ENCODE measurements around the gene SF3B6.
"Not testable (repeated sequence)": the region's sequence is repeated elsewhere in the genome, so short reads cannot be mapped to it uniquely, and the experiment has no call there.

SF3B6 gene

DNA sequence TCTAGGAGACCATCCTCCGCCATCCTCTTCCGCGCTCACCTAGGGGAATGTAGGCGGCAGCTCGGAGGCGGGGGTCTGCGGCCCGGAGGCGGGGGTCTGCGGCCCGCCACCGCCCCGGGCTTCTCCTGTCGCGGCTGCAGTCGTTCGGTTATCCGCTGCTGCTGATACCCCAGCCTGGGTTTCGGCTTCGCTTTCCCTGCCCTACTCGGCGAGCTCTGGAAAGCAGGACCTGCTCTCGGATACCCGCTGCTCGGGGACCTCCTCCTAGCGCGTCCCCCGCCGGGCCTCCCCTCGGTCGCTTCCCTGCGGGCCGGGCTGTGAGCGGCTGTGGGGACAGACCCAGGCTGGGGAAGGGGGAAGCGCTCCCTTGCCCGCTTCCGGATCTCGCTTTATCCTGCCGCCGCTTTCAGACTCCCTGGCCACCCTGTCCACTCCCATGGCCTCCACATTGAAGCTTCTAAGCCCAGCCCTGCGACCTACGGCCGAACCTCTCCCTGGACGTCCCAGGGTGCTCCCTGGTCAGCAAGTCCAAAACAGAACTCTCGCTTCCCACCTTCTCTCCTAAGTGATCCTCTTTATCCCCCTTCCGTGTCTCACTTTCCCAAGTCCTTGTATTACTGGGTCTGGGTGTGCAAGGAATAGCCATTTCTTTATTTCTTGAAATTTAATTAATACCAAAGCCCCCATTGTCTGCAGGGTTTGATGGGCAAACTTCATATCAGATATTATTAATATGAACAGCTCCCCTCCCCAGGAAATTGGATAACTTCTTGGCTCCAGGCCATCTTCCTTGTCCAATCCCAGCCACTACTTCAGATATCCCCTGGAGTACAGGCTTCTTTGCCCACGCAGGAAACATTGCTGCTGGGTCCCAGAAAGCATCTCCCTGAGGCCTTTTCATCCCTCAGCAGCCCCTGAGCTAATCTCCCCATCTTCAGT, 25.8 kb downstream of the SF3B6 start:
- no peak for DNase-seq (ENCODE audit: low read depth)

DNA sequence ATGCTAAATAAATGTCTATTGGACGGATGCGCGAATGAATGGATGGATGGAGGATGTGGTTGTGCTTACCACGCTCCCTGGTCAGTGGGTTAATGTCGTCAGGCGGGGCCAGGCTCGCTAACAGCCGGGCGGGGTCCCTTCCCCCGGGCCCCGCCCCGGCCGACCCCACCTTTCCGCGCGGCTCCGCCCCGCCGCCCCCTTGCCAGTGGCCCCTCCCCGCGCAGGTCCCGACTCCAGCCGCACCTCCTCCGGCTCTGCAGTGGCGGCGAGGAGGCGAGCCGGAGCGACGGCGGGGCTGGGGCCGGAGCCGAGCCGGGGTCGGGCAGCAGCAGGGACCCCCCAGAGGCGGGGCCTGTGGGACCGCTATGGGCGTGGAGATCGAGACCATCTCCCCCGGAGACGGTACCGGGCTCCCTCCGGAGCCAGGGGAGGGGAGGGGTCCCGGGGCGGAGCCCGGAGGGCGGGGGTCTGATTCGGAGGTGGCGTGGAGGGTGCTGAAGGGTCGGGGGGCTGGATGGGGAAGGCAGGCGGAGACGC, 26.6 kb downstream of the SF3B6 start, which contains the start of gene FKBP1B:
Gene FKBP1B (plus strand): TSS at position 257 of the 537 bp plus-strand sequence. CDS start 109 bp downstream, at position 366.
- DNase-seq (ENCODE audit: low read depth) = peak; percentile 40

DNA sequence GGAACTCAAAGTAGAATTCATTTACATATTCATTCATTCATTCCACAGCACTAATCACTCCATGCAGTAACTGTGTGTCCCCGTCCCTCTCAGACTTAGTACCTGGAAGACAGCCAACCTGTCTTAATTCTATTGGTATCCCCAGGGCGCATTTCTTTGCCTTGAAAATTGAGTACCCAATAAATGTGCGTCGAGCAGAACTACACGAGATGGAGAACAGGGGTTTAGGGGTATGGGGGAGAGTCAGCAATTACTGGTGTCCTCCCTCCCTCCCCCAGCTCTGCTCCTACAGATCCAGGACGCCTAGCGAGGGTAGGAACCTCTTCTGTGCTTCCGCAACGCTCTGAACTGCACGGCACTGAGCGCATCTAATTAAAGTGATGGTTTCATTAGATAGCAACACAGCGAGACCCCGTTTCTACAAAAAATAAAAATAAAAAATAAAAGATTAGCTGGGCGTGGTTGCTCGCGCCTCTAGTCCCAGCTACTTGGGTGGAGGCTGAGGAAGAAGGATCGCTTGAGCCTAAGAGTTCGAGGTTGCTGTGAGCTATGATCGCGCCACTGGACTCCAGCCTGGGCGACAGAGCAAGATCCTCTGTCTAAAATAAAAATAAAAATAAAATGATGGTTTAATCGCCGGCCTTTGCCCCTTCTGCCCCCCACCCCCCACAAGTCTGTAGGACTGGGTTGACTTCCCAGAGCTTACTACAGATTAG, 27.2 kb downstream of the SF3B6 start:
- DNase-seq (ENCODE audit: low read depth) = no peak

DNA sequence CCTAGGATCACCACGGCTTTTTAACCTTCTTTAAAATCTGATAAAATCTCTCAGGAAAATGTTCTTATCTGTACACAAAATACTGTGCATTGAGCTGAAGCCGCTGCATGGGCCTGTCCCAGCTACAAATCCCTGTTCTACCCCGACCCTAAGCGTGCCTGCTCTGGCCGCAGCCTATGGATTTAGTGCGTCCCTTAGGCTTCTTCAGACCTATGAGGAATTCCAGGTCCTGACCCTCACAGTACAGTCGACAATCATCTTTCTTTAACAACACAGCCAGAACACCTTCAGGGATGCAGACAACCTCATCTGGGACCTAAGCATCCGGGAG, 28.5 kb downstream of the SF3B6 start:
- DNase-seq (ENCODE audit: low read depth) = no peak

DNA sequence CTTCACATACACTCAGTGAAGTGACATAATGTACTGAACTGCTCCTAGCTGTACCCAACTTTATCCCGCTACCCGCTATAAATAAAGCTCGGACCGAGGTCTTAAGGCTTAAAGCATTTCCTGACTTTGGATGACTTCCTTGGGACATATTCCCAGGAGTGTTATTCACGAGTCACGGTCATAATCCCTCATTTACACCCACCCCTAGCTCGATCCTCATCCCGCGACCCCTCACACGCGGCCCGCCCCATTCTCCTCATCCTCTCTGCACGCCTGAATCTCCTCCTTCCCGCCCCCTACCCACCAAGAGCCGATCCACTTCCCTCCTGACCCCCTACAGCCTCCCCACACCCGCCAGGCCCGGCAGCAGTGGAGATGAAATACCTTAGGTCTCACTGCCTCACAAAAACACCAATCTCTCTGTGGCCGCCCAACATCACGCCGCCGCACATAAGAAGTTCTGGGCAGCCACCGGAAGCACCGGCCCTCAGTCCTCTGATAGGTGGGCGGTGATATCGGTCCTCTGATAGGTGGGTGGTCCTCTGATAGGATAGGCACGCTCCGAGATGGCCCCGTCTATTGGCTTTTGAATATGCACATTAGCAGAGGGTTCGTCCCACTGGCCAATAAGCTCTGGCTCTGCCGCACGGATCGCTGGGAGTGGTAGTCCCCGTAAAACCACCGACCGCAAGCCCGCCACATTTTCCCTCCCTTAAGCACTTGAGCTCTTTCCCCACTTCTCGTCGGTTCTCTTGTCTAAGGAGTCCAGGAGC, 29.0 kb downstream of the SF3B6 start, which contains the start of gene WDCP:
Gene WDCP (minus strand): TSS at position 462 of the 773 bp plus-strand sequence. CDS start 7,897 bp downstream, outside the sequence.
- DNase-seq (ENCODE audit: low read depth) = peak; percentile 89

DNA sequence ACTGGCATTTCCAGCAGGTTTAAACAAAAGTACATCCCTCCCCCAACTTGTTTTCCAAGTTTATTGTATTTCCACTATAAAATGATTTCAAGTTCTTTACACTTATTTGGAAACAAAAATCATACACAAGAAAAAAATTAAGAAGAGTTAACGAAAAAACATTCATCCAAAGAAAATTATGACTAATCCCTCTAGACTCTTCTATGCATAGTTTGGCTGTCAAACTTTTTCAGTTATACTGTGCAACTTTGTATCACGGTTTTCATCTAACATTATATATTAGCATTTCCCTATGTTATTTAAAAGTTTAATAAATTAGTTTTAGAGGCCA, 29.6 kb downstream of the SF3B6 start:
- no peak for DNase-seq (ENCODE audit: low read depth)

DNA sequence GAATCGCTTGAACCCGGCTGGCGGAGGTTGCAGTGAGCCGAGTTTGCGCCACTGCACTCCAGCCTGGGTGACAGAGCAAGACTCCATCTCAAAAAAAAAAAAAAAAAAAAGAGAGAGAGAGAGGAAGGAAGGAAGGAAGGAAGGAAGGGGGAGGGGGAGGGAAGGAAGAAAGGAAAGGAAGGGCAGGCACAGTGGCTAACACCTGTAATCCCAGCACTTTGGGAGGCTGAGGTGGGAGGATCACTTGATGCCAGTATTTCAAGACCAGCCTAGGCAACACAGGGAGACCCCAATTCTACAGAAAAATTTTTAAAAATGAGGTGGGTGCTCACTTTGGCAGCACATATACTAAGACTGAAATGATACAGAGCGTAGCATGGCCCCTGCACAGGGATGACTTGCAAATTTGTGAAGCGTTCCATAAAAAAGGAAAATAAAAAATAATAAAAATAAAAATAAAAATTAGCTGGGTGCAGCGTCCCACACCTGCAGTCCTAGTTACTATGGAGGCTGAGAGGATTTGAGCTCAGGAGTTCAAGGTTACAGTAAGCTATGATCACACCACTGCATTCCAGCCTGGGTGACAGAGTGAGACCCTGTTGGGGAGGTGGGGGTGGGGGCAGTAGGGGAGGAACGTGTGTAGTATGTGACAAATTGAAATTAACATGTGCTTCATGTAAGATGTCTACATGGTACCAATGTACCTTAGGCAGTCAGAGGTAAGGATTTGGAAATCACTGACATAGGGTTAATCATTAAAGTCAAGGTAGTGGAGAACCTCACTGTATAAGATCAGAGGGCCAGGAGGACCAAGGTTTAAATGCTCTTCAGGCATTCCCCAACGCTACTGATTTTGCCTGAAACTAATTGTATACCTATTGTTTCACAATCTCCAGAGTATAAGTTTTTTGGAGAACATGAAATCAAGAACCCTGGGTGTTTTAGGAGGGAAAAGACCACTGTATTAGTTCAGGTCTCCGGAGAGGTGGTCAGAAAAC, 30.3 kb downstream of the SF3B6 start:
- DNase-seq (ENCODE audit: low read depth) = no peak

DNA sequence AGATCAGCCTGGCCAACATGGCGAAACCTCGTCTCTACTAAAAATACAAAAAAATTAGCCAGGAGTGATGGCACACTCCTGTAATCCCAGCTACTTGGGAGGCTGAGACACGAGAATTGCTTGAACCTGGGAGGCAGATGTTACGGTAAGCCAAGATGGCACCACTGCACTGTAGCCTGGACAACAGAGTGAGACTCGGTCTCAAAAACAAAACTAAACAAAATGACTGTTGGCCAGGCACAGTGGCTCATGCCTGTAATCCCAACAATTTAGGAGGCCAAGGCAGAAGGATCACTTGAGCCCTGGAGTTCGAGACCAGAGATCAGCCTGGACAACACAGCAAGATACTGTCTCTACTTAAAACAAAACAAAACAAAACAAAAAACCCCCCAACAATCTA, 33.0 kb downstream of the SF3B6 start:
- DNase-seq (ENCODE audit: low read depth) = not testable (repeated sequence)

DNA sequence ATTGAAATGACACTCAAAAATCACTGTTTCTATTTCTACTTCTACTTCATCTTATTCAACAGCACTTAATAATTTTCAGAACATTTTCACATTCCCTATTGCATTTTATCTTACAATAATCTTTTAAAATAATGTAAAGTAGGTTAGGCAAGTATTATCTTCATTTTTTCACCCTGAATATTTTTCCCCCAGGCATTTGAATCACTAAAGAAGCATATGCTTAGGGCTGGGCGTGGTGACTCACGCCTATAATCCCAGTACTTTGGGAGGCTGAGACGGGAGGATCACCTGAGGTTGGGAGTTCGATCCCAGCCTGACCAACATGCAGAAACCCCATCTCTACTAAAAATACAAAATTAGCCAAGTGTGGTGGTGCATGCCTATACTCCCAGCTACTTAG, 35.6 kb downstream of the SF3B6 start:
- DNase-seq (ENCODE audit: low read depth) = no peak

DNA sequence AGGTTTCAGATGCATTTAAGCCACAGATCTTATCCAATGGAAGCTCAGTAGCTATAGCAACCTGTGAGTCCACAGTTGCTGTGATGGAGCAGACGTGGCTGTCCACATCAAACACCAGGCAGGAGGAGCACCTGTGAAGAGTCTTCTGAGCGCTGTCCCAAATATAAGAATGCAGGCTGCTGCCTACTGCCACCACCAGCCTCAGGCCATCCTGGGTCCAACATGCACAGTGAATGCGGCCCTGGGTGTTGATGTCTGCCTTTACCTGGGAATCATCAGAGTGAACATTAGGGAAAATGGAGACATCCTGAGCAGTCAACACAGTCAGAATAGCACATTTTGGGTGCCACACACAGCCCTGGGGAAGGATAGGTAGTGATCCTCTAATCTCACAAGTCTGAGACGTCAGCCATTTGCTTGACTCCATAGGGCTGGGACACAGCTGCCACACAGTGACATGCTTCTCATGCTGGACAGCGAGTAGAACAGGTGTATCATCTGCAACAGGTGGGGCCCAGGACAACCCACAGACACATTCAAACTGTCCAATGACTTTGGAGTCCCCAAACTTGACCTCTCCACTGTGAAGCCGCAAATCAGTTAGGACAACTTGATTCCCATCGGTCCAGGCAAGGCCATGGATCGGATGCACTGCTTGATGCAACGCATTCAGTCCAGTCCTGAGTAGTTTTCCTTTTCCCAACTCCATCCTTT, 37.2 kb downstream of the SF3B6 start:
- DNase-seq (ENCODE audit: low read depth) = no peak

DNA sequence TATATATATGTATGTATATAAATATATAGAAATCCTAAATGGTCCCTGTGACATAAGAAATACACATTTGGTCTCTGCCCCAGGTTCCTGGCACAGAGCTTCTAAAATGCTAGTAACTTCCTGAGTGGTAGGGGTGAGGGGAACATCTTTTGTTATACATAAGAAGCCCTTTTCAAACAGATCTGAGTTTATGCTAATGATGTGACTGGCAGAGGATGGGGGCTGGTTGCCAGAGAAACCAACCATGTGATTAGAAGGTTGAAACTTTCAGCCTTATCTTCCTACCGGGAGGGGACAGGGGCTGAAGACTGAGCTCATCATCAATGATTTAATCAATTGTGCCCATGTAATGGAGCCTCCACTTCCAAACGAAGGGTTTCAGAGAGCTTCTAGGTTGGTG, 49.9 kb downstream of the SF3B6 start:
- DNase-seq (ENCODE audit: low read depth) = no peak

DNA sequence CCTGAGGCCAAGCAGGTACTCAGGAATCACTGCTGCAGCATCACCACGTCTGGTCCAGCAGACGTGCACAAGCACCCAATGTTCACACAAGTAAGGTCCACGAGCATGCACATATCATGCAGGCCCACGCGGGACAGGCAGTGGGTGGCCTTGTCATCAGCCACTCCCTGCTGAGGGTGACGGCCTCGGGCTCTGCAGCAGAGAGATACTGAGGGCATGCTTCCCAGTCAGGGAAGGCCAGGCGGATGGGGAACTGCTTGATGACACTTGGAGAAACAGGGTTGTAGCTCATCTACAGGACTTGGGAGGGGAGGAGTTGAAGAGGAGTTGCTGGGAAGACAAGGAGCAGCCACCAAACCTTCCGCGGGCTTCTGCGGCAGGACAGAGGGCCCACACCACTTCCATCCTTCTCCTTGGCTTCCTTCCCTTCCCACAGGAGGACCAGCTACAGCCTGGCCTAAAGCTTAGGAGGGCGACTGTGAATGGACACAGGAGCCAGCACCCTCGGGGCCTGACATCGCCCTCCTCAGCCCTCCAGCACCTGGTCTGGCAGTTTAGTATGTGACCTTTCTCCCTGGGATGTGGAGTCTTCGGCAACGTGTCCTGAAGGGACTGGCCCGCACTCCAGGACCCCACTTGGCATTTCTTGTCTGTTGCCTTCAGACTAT, 51.0 kb downstream of the SF3B6 start:
- DNase-seq (ENCODE audit: low read depth) = no peak

DNA sequence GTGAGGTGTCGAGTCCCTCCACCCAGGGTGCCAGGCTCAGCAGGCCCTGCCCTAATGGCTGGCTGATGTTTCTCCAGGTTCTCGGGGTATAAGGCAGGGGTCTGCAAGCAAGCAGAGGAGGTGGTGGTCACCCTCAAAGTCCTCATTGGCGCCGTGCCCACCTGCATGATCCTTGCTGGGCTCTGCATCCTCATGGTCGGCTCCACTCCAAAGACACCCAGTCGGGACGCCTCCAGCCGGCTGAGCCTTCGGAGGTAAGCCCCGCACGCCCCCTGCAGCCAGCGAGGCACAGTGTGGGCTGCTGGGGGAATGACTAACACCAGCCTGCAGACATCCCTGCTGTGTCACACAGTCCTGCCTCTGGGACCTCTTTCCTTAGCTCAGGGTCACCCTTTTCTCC, 52.1 kb downstream of the SF3B6 start:
- DNase-seq (ENCODE audit: low read depth) = no peak

DNA sequence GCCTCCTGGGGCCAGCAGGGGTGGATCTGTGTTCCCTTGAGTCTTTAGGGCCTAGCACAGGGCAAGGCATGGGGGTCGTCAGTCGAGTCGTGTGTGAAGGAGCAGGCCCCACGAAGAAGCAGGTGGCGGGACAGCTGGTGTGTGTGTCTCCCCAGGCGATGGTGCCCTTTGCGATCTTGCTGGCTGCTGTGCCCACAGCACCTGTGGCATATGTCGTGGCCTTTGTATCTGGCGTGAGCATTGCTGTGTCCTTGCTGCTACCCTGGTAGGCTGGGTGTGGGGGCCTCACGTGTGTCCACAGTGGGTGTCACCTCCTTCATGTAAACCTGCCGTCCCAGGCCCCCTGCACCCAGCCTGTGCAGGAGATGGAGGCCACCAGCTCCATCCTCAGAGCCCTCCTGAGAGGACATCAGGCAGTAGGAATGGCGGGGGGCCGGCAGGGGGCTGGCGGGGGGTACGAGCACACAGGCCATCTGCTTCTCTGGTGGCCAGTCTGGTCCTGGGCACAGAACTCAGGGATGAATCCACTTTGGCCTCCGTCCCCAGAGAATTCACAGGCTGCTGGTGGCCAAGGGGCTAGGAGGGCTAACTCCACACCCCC, 53.1 kb downstream of the SF3B6 start:
- DNase-seq (ENCODE audit: low read depth) = no peak

DNA sequence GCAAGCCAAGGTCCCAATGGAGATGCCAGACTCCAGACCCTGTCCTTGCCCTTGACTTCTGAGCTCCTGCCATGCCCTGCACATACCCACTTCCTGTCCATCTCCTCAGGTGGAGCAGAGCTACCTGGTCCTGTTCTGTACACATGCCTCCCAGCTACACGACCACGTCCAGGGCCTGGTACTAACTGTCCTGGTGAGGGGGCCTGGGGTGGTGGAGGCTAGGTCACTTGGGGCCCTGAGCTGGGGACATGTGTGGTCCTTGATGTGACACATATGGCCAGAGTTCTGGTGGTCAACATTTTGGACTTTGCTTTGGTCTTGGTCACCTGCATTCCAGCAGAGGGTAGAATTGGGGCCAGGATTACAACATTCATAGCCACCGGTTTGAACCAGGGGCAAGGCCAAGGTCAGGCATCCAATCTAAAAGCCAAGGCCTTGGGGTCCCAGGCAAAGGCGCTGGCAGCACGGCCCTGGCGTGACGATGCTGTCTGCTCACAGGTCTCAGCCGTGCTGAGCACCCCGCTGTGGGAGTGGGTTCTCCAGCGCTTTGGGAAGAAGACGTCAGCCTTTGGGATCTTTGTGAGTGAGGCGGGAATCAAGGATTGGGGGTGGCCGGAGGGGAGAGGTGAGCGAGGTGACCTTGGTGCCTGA, 53.7 kb downstream of the SF3B6 start:
- no peak for DNase-seq (ENCODE audit: low read depth)

DNA sequence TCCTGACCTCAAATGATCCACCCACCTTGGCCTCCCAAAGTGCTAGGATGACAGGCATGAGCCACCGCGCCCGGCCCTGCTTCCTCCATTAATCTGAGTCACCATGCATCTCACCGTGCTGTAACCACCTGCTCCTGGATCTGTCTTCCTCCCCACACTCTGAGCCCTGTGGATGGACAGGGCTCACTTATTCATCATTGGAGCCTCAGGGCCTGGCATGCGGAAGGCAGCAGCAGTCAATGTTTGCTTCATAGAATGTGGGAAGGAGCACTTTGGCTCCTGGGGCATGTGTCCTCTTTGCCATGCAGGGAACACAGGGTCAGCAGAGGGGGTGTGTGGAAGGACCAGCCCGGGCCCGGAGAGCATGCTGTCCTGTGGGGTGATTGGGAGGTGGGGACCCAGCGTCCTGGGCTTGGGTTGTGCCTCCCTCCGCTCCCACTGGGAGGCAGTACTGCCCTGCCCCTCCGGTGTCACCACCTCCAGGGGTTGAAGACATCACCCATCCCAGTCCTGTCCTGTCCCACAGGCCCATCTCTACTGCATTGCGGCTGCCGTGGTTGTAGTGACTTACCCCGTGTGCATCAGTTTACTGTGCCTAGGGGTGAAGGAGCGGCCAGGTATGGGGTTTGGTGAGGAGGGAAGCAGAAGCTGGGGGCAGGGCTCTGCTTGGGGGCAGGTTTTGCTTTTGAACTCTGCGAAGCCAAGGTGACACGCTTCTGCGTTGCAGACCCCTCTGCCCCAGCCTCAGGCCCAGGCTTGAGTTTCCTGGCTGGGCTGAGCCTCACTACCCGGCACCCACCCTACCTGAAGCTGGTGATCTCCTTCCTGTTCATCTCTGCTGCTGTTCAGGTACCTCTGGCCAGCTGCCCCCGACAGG, 54.8 kb downstream of the SF3B6 start:
- DNase-seq (ENCODE audit: low read depth) = no peak

DNA sequence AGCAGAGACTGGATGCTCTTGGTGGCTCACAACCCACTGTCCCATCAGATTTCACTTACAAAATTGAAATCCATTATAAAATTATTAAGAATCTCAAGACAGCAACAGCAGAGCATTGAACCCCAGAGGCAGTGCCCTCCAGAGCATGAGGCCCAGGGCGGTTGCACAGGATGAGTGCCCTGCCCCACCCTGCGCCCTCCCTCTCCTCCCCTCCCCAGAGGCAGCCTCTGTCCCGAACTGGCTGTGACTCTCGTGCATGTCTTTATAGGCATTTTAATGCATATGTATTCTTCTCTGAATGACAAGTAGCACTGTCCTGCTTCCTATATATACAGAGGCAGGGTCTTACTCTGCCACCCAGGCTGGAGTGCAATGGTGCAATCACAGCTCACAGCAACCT, 55.9 kb downstream of the SF3B6 start:
- no peak for DNase-seq (ENCODE audit: low read depth)

DNA sequence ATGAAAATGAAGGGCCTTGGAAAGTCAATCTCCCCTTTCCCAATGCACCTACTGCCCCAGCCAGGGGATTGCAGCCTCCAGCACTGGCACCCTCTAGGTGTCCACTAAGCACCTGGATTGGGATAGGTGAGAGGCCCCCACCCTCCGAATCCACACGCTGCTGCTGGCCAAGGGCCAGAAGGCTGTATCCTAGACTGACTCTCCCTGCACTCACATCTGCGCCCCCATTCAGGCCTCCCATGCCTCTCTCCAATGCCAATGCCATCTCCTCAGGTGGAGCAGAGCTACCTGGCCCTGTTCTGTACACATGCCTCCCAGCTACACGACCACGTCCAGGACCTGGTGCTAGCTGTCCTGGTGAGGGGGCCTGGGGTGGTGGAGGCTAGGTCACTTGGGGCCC, 56.4 kb downstream of the SF3B6 start:
- no peak for DNase-seq (ENCODE audit: low read depth)

Measured in T follicular helper cell (primary cell).